ENCODE results near the gene JMJD8.
A peak's percentile ranks its signal among the peaks of the same experiment; 100 is the strongest.
"Not testable (repeated sequence)": the region's sequence is repeated elsewhere in the genome, so short reads cannot be mapped to it uniquely, and the experiment has no call there.

Gene JMJD8

GRCh38 chr16:721765-722540 is 37.8 kb upstream of the JMJD8 start:
- DNase-seq, result no peak

- peak; percentile 82 for DNase-seq
Observed at GRCh38 chr16:720990-721764, 37.0 kb upstream of the JMJD8 start, which contains the start of gene ANTKMT. TSS of gene ANTKMT (plus strand) at chr16:721146. CDS start at chr16:721275, 129 bp downstream.

- DNase-seq, result peak; percentile 34
Observed at GRCh38 chr16:720447-720989, 36.4 kb upstream of the JMJD8 start.

- peak; percentile 9 for DNase-seq
Observed at GRCh38 chr16:719815-720446, 35.8 kb upstream of the JMJD8 start.

GRCh38 chr16:718922-719321 is 34.8 kb upstream of the JMJD8 start:
- DNase-seq, result no peak

GRCh38 chr16:718389-718788 is 34.3 kb upstream of the JMJD8 start:
- DNase-seq, result no peak

GRCh38 chr16:717450-718245 is 33.5 kb upstream of the JMJD8 start:
- no peak for DNase-seq

- no peak for DNase-seq
Observed at GRCh38 chr16:716768-717325, 32.7 kb upstream of the JMJD8 start.

GRCh38 chr16:716200-716568 is 32.0 kb upstream of the JMJD8 start:
- no peak for DNase-seq

GRCh38 chr16:715477-716199 is 31.5 kb upstream of the JMJD8 start:
- DNase-seq, result no peak

- peak; percentile 65 for DNase-seq
Observed at GRCh38 chr16:714558-715476, 30.7 kb upstream of the JMJD8 start, which contains the start of gene METRN. TSS of gene METRN (plus strand) at chr16:715118. CDS start at chr16:715290, 172 bp downstream.

- no peak for DNase-seq
Observed at GRCh38 chr16:714079-714478, 29.9 kb upstream of the JMJD8 start.

- not testable (repeated sequence) for DNase-seq
Observed at GRCh38 chr16:712740-713250, 28.7 kb upstream of the JMJD8 start.

GRCh38 chr16:711548-712320 is 27.6 kb upstream of the JMJD8 start:
- no peak for DNase-seq

- no peak for DNase-seq
Observed at GRCh38 chr16:711084-711483, 26.9 kb upstream of the JMJD8 start.

- DNase-seq, result no peak
Observed at GRCh38 chr16:710500-711075, 26.5 kb upstream of the JMJD8 start.

- DNase-seq, result peak; percentile 92
Observed at GRCh38 chr16:709566-710499, 25.7 kb upstream of the JMJD8 start.

GRCh38 chr16:708959-709358 is 24.8 kb upstream of the JMJD8 start:
- DNase-seq, result no peak
